GM12878 (cell line): ENCODE measurements around the gene PCAT6. TPM values are rescaled to one million over a fixed set of nuclear protein-coding genes. Genes with fewer than 3 reads are reported as not detected.

Source experiments
- E2F8 ChIP-seq: fragments of 450-650 bp; IDR thresholded peaks from 2 replicates; pipeline ENCODE4 v1.6.1; 2018; ENCODE audit warnings: mild to moderate bottlenecking, low read depth, moderate library complexity; ENCODE audit not compliant: partially characterized antibody
- EED ChIP-seq: sonication (generic); IDR thresholded peaks from 2 replicates; pipeline ENCODE4 v1.6.1; 2016; ENCODE audit warnings: antibody characterized with exemption, low read depth
- EGR1 ChIP-seq, 2 experiments: IDR thresholded peaks; 1 replicate in 1 of 2; 2 replicates in 1 of 2; pipeline ENCODE4 v1.6.1; 2011 to 2012; ENCODE audit warnings: low read depth in 2 of 2, low read length in 2 of 2, borderline replicate concordance in 1 of 2, mild to moderate bottlenecking in 1 of 2, moderate library complexity in 1 of 2
- FOXM1 ChIP-seq: IDR thresholded peaks from 2 replicates; pipeline ENCODE4 v1.6.1; 2012; ENCODE audit warnings: low read depth, mild to moderate bottlenecking, inconsistent platforms, low read length, moderate library complexity
- MTA3 ChIP-seq: IDR thresholded peaks from 2 replicates; pipeline ENCODE4 v1.6.1; 2012; ENCODE audit warnings: low read length, inconsistent platforms, borderline replicate concordance
- MXI1 ChIP-seq: fragments of 150-350 bp; IDR thresholded peaks from 2 replicates; pipeline ENCODE4 v1.6.1; 2011; ENCODE audit warnings: low read depth, mild to moderate bottlenecking, inconsistent platforms, low read length, improper control_type of control experiment
- PML ChIP-seq: IDR thresholded peaks from 2 replicates; pipeline ENCODE4 v1.6.1; 2012; ENCODE audit warnings: low read length, inconsistent platforms
- RUNX3 ChIP-seq: IDR thresholded peaks from 2 replicates; pipeline ENCODE4 v1.6.1; 2012; ENCODE audit warnings: low read length, inconsistent platforms
- SREBF2 ChIP-seq: IDR thresholded peaks from 2 replicates; pipeline ENCODE4 v1.6.1; 2012; ENCODE audit warnings: mild to moderate bottlenecking, low read length
- STAT3 ChIP-seq: IDR thresholded peaks from 2 replicates; pipeline ENCODE4 v1.6.1; 2011; ENCODE audit warnings: low read depth, low read length, improper control_type of control experiment
- TARDBP ChIP-seq: IDR thresholded peaks from 2 replicates; pipeline ENCODE4 v1.6.1; 2016; ENCODE audit warnings: borderline replicate concordance
- TCF12 ChIP-seq: IDR thresholded peaks from 2 replicates; pipeline ENCODE4 v1.6.1; 2011; ENCODE audit warnings: low read depth, mild to moderate bottlenecking, low read length
- ZSCAN29 ChIP-seq: fragments of 450-650 bp; IDR thresholded peaks from 2 replicates; pipeline ENCODE4 v1.6.1; 2017; ENCODE audit warnings: mild to moderate bottlenecking, moderate library complexity
- polyA plus RNA-seq, 11 experiments: library from polyadenylated mRNA; depleted of rRNA in 4 of 11; unstranded in 6 of 11; stranded (reverse) in 5 of 11; fragments of >200 nt; fragmentation: Nextera tagmentation in 4 of 11; fragmentation: Illumina TruSeq in 1 of 11; extraction: Ambion mirVana in 4 of 11; extraction: Trizol in 1 of 11; gene quantifications; 1 replicate in 1 of 11; 2 replicates in 10 of 11; pipeline versions ENCODE4 v1.2.1 to v1.2.3, GENCODE V29; 2011 to 2016; ENCODE audit warnings: inconsistent platforms in 2 of 11, missing spikeins in 2 of 11, low read depth in 1 of 11
- total RNA-seq, 4 experiments: library from RNA; depleted of rRNA in 3 of 4; stranded (reverse); fragments of >200 nt in 3 of 4; fragmentation: Illumina TruSeq in 1 of 4; extraction: Trizol in 1 of 4; gene quantifications; 2 replicates each; pipeline versions ENCODE4 v1.2.1 to v1.2.3, GENCODE V29; 2013 to 2021
- TF ChIP-seq, protein P1 (sequence below): fragments of 450-650 bp; IDR thresholded peaks from 2 replicates; pipeline ENCODE4 v1.6.1; 2017; ENCODE audit warnings: low read depth, mild to moderate bottlenecking, moderate library complexity
- TF ChIP-seq, protein P2 (sequence below): fragments of 450-650 bp; IDR thresholded peaks from 2 replicates; pipeline ENCODE4 v1.6.1; 2016; ENCODE audit warnings: mild to moderate bottlenecking, moderate library complexity, borderline replicate concordance
- TF ChIP-seq, protein P3 (sequence below): fragments of 450-650 bp; formaldehyde crosslinking; IDR thresholded peaks from 2 replicates; pipeline ENCODE4 v1.5.0; 2022; ENCODE audit warnings: mild to moderate bottlenecking, missing genetic modification characterization

The PCAT6 gene
- total and polyA plus RNA-seq, 10 of the 15 experiments (the other 5 are each of a cell fraction or from before 2014, with no cell fraction given): 0.16 to 0.83 (median 0.48) TPM; not detected in 4

- TF ChIP-seq E2F8 (no peak), EGR1 (IDR thresholded peaks at IDR 0.05; ENCODE audit: borderline replicate concordance in 1 of 2, low read depth in 2 of 2, low read length in 2 of 2) (peak in 1 of 2 experiments; percentile 39; a peak in 1 of 3 replicates), MTA3 (no peak), RUNX3 (peak; percentile 73), STAT3 (no peak), ZSCAN29 (no peak), SREBF2 (no peak), EED (no peak; the same call in 1 of the 2 replicates), FOXM1 (no peak), MXI1 (no peak), TCF12 (peak; percentile 87), TARDBP (no peak), PML (no peak)
- TF ChIP-seq, protein P1, sequence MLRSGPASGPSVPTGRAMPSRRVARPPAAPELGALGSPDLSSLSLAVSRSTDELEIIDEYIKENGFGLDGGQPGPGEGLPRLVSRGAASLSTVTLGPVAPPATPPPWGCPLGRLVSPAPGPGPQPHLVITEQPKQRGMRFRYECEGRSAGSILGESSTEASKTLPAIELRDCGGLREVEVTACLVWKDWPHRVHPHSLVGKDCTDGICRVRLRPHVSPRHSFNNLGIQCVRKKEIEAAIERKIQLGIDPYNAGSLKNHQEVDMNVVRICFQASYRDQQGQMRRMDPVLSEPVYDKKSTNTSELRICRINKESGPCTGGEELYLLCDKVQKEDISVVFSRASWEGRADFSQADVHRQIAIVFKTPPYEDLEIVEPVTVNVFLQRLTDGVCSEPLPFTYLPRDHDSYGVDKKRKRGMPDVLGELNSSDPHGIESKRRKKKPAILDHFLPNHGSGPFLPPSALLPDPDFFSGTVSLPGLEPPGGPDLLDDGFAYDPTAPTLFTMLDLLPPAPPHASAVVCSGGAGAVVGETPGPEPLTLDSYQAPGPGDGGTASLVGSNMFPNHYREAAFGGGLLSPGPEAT: peak; percentile 18; the same call in 1 of the 2 replicates
- TF ChIP-seq, protein P2, sequence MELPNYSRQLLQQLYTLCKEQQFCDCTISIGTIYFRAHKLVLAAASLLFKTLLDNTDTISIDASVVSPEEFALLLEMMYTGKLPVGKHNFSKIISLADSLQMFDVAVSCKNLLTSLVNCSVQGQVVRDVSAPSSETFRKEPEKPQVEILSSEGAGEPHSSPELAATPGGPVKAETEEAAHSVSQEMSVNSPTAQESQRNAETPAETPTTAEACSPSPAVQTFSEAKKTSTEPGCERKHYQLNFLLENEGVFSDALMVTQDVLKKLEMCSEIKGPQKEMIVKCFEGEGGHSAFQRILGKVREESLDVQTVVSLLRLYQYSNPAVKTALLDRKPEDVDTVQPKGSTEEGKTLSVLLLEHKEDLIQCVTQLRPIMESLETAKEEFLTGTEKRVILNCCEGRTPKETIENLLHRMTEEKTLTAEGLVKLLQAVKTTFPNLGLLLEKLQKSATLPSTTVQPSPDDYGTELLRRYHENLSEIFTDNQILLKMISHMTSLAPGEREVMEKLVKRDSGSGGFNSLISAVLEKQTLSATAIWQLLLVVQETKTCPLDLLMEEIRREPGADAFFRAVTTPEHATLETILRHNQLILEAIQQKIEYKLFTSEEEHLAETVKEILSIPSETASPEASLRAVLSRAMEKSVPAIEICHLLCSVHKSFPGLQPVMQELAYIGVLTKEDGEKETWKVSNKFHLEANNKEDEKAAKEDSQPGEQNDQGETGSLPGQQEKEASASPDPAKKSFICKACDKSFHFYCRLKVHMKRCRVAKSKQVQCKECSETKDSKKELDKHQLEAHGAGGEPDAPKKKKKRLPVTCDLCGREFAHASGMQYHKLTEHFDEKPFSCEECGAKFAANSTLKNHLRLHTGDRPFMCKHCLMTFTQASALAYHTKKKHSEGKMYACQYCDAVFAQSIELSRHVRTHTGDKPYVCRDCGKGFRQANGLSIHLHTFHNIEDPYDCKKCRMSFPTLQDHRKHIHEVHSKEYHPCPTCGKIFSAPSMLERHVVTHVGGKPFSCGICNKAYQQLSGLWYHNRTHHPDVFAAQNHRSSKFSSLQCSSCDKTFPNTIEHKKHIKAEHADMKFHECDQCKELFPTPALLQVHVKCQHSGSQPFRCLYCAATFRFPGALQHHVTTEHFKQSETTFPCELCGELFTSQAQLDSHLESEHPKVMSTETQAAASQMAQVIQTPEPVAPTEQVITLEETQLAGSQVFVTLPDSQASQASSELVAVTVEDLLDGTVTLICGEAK: no peak
- TF ChIP-seq, protein P3, sequence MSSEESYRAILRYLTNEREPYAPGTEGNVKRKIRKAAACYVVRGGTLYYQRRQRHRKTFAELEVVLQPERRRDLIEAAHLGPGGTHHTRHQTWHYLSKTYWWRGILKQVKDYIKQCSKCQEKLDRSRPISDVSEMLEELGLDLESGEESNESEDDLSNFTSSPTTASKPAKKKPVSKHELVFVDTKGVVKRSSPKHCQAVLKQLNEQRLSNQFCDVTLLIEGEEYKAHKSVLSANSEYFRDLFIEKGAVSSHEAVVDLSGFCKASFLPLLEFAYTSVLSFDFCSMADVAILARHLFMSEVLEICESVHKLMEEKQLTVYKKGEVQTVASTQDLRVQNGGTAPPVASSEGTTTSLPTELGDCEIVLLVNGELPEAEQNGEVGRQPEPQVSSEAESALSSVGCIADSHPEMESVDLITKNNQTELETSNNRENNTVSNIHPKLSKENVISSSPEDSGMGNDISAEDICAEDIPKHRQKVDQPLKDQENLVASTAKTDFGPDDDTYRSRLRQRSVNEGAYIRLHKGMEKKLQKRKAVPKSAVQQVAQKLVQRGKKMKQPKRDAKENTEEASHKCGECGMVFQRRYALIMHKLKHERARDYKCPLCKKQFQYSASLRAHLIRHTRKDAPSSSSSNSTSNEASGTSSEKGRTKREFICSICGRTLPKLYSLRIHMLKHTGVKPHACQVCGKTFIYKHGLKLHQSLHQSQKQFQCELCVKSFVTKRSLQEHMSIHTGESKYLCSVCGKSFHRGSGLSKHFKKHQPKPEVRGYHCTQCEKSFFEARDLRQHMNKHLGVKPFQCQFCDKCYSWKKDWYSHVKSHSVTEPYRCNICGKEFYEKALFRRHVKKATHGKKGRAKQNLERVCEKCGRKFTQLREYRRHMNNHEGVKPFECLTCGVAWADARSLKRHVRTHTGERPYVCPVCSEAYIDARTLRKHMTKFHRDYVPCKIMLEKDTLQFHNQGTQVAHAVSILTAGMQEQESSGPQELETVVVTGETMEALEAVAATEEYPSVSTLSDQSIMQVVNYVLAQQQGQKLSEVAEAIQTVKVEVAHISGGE (CRISPR knock-in tag): no peak
Observed at GRCh38 chr1:202835548-202836072, 24.9 kb downstream of the PCAT6 start (continued).
